Measurements from ENCODE around the gene ERG. TPM values are rescaled to one million over a fixed set of nuclear protein-coding genes. Genes with fewer than 3 reads are reported as not detected.
A peak's percentile ranks its signal among the peaks of the same experiment; 100 is the strongest.

Gene ERG
- total and polyA plus RNA-seq, 5 donors from 2014 or later: 1.5 TPM; not detected in 4

GRCh38 chr21:38392661-38393060, 105.6 kb downstream of the ERG start:
- no peaks in the 10 kb centered on the region for H3K27me3 ChIP-seq (ENCODE audit: control insufficient read depth, insufficient read depth, low read length)
- H3K4me1 Mint-ChIP-seq: no peaks in the 10 kb centered on the region
- H3K36me3 Mint-ChIP-seq: no peaks in the 10 kb centered on the region
- H3K9me3 ChIP-seq (ENCODE audit: control insufficient read depth in 2 of 2, low read length in 2 of 2): no peaks in the 10 kb centered on the region
- peaks cover 11% of the 10 kb centered on the region for H3K27me3 Mint-ChIP-seq
- H3K4me3 Mint-ChIP-seq: no peak overlapping the region
- no peaks in the 10 kb centered on the region for H3K36me3 ChIP-seq (ENCODE audit: control insufficient read depth, insufficient read depth, low read length)
- H3K27ac ChIP-seq (ENCODE audit: insufficient read depth, low read length, poor library complexity, severe bottlenecking): no peak overlapping the region
- no peak overlapping the region for H3K4me3 ChIP-seq (ENCODE audit: low read depth, low read length)
- no peak overlapping the region for H3K27ac Mint-ChIP-seq
- no peaks in the 10 kb centered on the region for H3K4me1 ChIP-seq (ENCODE audit: control insufficient read depth, insufficient read depth, low read length, poor library complexity, severe bottlenecking)
- ATAC-seq (ENCODE audit: low read depth in 2 of 2): no peak
- no peak for DNase-seq
- no peaks in the 10 kb centered on the region for H3K9me3 Mint-ChIP-seq

GRCh38 chr21:38389896-38390295, 108.4 kb downstream of the ERG start:
- Mint-ChIP-seq H3K4me1 (no peaks in the 10 kb centered on the region), H3K4me3 (no peak overlapping the region), H3K36me3 (no peaks in the 10 kb centered on the region), H3K9me3 (peaks cover 0 to 2% (median 0%) of the 10 kb centered on the region in 7 donors), H3K27me3 (peaks cover 8% of the 10 kb centered on the region), H3K27ac (no peak overlapping the region)
- no peaks in the 10 kb centered on the region for H3K9me3 ChIP-seq (ENCODE audit: control insufficient read depth in 2 of 2, low read length in 2 of 2)
- ATAC-seq (ENCODE audit: low read depth in 2 of 2): no peak
- H3K4me1 ChIP-seq (ENCODE audit: control insufficient read depth, insufficient read depth, low read length, poor library complexity, severe bottlenecking): no peaks in the 10 kb centered on the region
- DNase-seq: no peak
- no peak overlapping the region for H3K27ac ChIP-seq (ENCODE audit: insufficient read depth, low read length, poor library complexity, severe bottlenecking)
- H3K4me3 ChIP-seq (ENCODE audit: low read depth, low read length): no peak overlapping the region
- H3K36me3 ChIP-seq (ENCODE audit: control insufficient read depth, insufficient read depth, low read length): no peaks in the 10 kb centered on the region
- no peaks in the 10 kb centered on the region for H3K27me3 ChIP-seq (ENCODE audit: control insufficient read depth, insufficient read depth, low read length)

- Mint-ChIP-seq H3K9me3 (peaks cover 0 to 2% (median 0%) of the 10 kb centered on the region in 7 donors), H3K36me3 (no peaks in the 10 kb centered on the region), H3K27me3 (peaks cover 8% of the 10 kb centered on the region), H3K4me1 (no peaks in the 10 kb centered on the region), H3K27ac (no peak overlapping the region), H3K4me3 (no peak overlapping the region)
- Histone ChIP-seq H3K27me3 (ENCODE audit: control insufficient read depth, insufficient read depth, low read length) (no peaks in the 10 kb centered on the region), H3K4me1 (ENCODE audit: control insufficient read depth, insufficient read depth, low read length, poor library complexity, severe bottlenecking) (no peaks in the 10 kb centered on the region), H3K27ac (ENCODE audit: insufficient read depth, low read length, poor library complexity, severe bottlenecking) (no peak overlapping the region), H3K4me3 (ENCODE audit: low read depth, low read length) (no peak overlapping the region), H3K9me3 (ENCODE audit: control insufficient read depth in 2 of 2, low read length in 2 of 2) (no peaks in the 10 kb centered on the region), H3K36me3 (ENCODE audit: control insufficient read depth, insufficient read depth, low read length) (no peaks in the 10 kb centered on the region)
- DNase-seq: no peak
- ATAC-seq (ENCODE audit: low read depth in 2 of 2): no peak
Observed at GRCh38 chr21:38389354-38389676, 109.0 kb downstream of the ERG start.

- ATAC-seq (ENCODE audit: low read depth in 2 of 2): no peak
- H3K4me3 Mint-ChIP-seq: no peak overlapping the region
Observed at GRCh38 chr21:38388647-38389353, 109.5 kb downstream of the ERG start.

GRCh38 chr21:38388203-38388602, 110.1 kb downstream of the ERG start:
- ATAC-seq (ENCODE audit: low read depth in 2 of 2): no peak
- no peaks in the 10 kb centered on the region for H3K36me3 Mint-ChIP-seq
- no peak overlapping the region for H3K4me3 Mint-ChIP-seq
- DNase-seq: no peak
- H3K9me3 Mint-ChIP-seq: peaks cover 0 to 2% (median 0%) of the 10 kb centered on the region in 7 donors
- H3K9me3 ChIP-seq (ENCODE audit: control insufficient read depth in 2 of 2, low read length in 2 of 2): no peaks in the 10 kb centered on the region
- no peak overlapping the region for H3K4me3 ChIP-seq (ENCODE audit: low read depth, low read length)
- H3K27me3 ChIP-seq (ENCODE audit: control insufficient read depth, insufficient read depth, low read length): no peaks in the 10 kb centered on the region
- no peaks in the 10 kb centered on the region for H3K4me1 ChIP-seq (ENCODE audit: control insufficient read depth, insufficient read depth, low read length, poor library complexity, severe bottlenecking)
- no peak overlapping the region for H3K27ac ChIP-seq (ENCODE audit: insufficient read depth, low read length, poor library complexity, severe bottlenecking)
- no peak overlapping the region for H3K27ac Mint-ChIP-seq
- H3K27me3 Mint-ChIP-seq: peaks cover 9% of the 10 kb centered on the region
- no peaks in the 10 kb centered on the region for H3K4me1 Mint-ChIP-seq
- no peaks in the 10 kb centered on the region for H3K36me3 ChIP-seq (ENCODE audit: control insufficient read depth, insufficient read depth, low read length)

More at GRCh38 chr21:38388647-38389353, 109.5 kb downstream of the ERG start:
- Histone ChIP-seq H3K27ac (ENCODE audit: insufficient read depth, low read length, poor library complexity, severe bottlenecking) (no peak overlapping the region), H3K9me3 (ENCODE audit: control insufficient read depth in 2 of 2, low read length in 2 of 2) (no peaks in the 10 kb centered on the region), H3K36me3 (ENCODE audit: control insufficient read depth, insufficient read depth, low read length) (no peaks in the 10 kb centered on the region), H3K4me1 (ENCODE audit: control insufficient read depth, insufficient read depth, low read length, poor library complexity, severe bottlenecking) (no peaks in the 10 kb centered on the region), H3K4me3 (ENCODE audit: low read depth, low read length) (no peak overlapping the region), H3K27me3 (ENCODE audit: control insufficient read depth, insufficient read depth, low read length) (no peaks in the 10 kb centered on the region)
- Mint-ChIP-seq H3K27ac (no peak overlapping the region), H3K9me3 (peaks cover 0 to 2% (median 0%) of the 10 kb centered on the region in 7 donors), H3K27me3 (peaks cover 10% of the 10 kb centered on the region), H3K4me1 (no peaks in the 10 kb centered on the region), H3K36me3 (no peaks in the 10 kb centered on the region)
- DNase-seq: no peak

- no peaks in the 10 kb centered on the region for H3K27me3 ChIP-seq (ENCODE audit: control insufficient read depth, insufficient read depth, low read length)
- H3K36me3 ChIP-seq (ENCODE audit: control insufficient read depth, insufficient read depth, low read length): no peaks in the 10 kb centered on the region
- Mint-ChIP-seq H3K36me3 (no peaks in the 10 kb centered on the region), H3K4me1 (no peaks in the 10 kb centered on the region), H3K27ac (no peak overlapping the region), H3K9me3 (peaks cover 0 to 3% (median 0%) of the 10 kb centered on the region in 7 donors), H3K27me3 (peaks cover 15% of the 10 kb centered on the region), H3K4me3 (no peak overlapping the region)
- no peaks in the 10 kb centered on the region for H3K4me1 ChIP-seq (ENCODE audit: control insufficient read depth, insufficient read depth, low read length, poor library complexity, severe bottlenecking)
- DNase-seq (no peak), ATAC-seq (ENCODE audit: low read depth in 2 of 2) (peak in 1 of 2 donors; percentile 14)
- H3K4me3 ChIP-seq (ENCODE audit: low read depth, low read length): no peak overlapping the region
- no peak overlapping the region for H3K27ac ChIP-seq (ENCODE audit: insufficient read depth, low read length, poor library complexity, severe bottlenecking)
- H3K9me3 ChIP-seq (ENCODE audit: control insufficient read depth in 2 of 2, low read length in 2 of 2): no peaks in the 10 kb centered on the region
Observed at GRCh38 chr21:38386967-38387366, 111.3 kb downstream of the ERG start.

- Mint-ChIP-seq H3K27me3 (peaks cover 18% of the 10 kb centered on the region), H3K27ac (peak overlapping the region in 1 of 3 donors; percentile 7), H3K4me1 (no peaks in the 10 kb centered on the region), H3K9me3 (peaks cover 0 to 3% (median 0%) of the 10 kb centered on the region in 7 donors), H3K4me3 (no peak overlapping the region), H3K36me3 (no peaks in the 10 kb centered on the region)
- Histone ChIP-seq H3K9me3 (ENCODE audit: control insufficient read depth in 2 of 2, low read length in 2 of 2) (no peaks in the 10 kb centered on the region), H3K4me1 (ENCODE audit: control insufficient read depth, insufficient read depth, low read length, poor library complexity, severe bottlenecking) (no peaks in the 10 kb centered on the region), H3K27ac (ENCODE audit: insufficient read depth, low read length, poor library complexity, severe bottlenecking) (no peak overlapping the region), H3K27me3 (ENCODE audit: control insufficient read depth, insufficient read depth, low read length) (no peaks in the 10 kb centered on the region), H3K36me3 (ENCODE audit: control insufficient read depth, insufficient read depth, low read length) (no peaks in the 10 kb centered on the region), H3K4me3 (ENCODE audit: low read depth, low read length) (no peak overlapping the region)
- ATAC-seq (ENCODE audit: low read depth in 2 of 2) (no peak), DNase-seq (no peak)
Observed at GRCh38 chr21:38385427-38386175, 112.7 kb downstream of the ERG start.
